A549 (cell line): Measurements from ENCODE around the gene SLC4A3.

Experiments
- CBX2 ChIP-seq: fragments of 200-600 bp; sonication (generic); IDR thresholded peaks from 2 replicates; pipeline ENCODE4 v1.6.1; 2016; ENCODE audit warnings: low read depth, mild to moderate bottlenecking, borderline replicate concordance
- CEBPB ChIP-seq, 2 experiments: fragments of >200 bp in 1 of 2; sonication (Bioruptor Twin) in 1 of 2; formaldehyde crosslinking in 1 of 2; IDR thresholded peaks; 2 replicates each; pipeline ENCODE4 v1.6.1; 2012 to 2016
- CHD4 ChIP-seq: fragments of 200-600 bp; sonication (generic); IDR thresholded peaks from 2 replicates; pipeline ENCODE4 v1.6.1; 2016; ENCODE audit warnings: antibody characterized with exemption, mild to moderate bottlenecking, borderline replicate concordance
- CTCF ChIP-seq: fragments of >200 bp; sonication (Bioruptor Twin); formaldehyde crosslinking; IDR thresholded peaks from 3 replicates; pipeline ENCODE4 v1.5.1; 2016
- ELK1 ChIP-seq: fragments of 150-350 bp; IDR thresholded peaks from 2 replicates; pipeline ENCODE4 v1.6.1; 2014; ENCODE audit warnings: low read depth, mild to moderate bottlenecking, low read length
- JUN ChIP-seq, 2 experiments: fragments of >200 bp; sonication (Bioruptor Twin); formaldehyde crosslinking; IDR thresholded peaks; 2 replicates in 1 of 2; 3 replicates in 1 of 2; pipeline ENCODE4 v1.6.1; 2016 to 2017
- MAFK ChIP-seq: fragments of 450-650 bp; IDR thresholded peaks from 2 replicates; pipeline ENCODE4 v1.6.1; 2014; ENCODE audit not compliant: partially characterized antibody
- PHF8 ChIP-seq: fragments of 200-600 bp; sonication (generic); IDR thresholded peaks from 2 replicates; pipeline ENCODE4 v1.6.1; 2016; ENCODE audit warnings: low read depth, mild to moderate bottlenecking, antibody characterized with exemption, moderate library complexity, borderline replicate concordance
- POLR2A ChIP-seq: IDR thresholded peaks from 2 replicates; pipeline ENCODE4 v1.6.1; 2012; ENCODE audit warnings: mild to moderate bottlenecking, low read length
- POLR2AphosphoS2 ChIP-seq: conservative IDR thresholded peaks from 2 replicates; pipeline ENCODE4 v1.6.1; 2012; ENCODE audit warnings: low read length, improper control_type of control experiment, inconsistent platforms
- RAD21 ChIP-seq, 2 experiments: fragments of >200 bp in 1 of 2; sonication (Bioruptor Twin) in 1 of 2; formaldehyde crosslinking in 1 of 2; IDR thresholded peaks in 1 of 2; conservative IDR thresholded peaks in 1 of 2; 2 replicates in 1 of 2; 3 replicates in 1 of 2; pipeline ENCODE4 v1.6.1; 2012 to 2018; ENCODE audit warnings: inconsistent platforms in 1 of 2
- RCOR1 ChIP-seq: fragments of 150-350 bp; IDR thresholded peaks from 2 replicates; pipeline ENCODE4 v1.6.1; 2014; ENCODE audit warnings: antibody characterized with exemption, low read length, low read depth

GRCh38 chr2:219603771-219604170, 23.7 kb upstream of the SLC4A3 start:
- TF ChIP-seq POLR2A = no peak
- no peak for TF ChIP-seq CTCF
- TF ChIP-seq POLR2AphosphoS2 = no peak
- no peak for TF ChIP-seq MAFK
- no peak for TF ChIP-seq PHF8
- TF ChIP-seq RCOR1 = no peak
- TF ChIP-seq CBX2 = no peak
- no peak for TF ChIP-seq CEBPB (IDR thresholded peaks at IDR 0.05)
- TF ChIP-seq RAD21 (conservative IDR thresholded peaks at IDR 0.05 in 1 of 2, IDR thresholded peaks at IDR 0.05 in 1 of 2) = no peak
- no peak for TF ChIP-seq ELK1
- TF ChIP-seq JUN (IDR thresholded peaks at IDR 0.05) = no peak
- TF ChIP-seq CHD4 = no peak
